CD8-positive, alpha-beta memory T cell (primary cell): ENCODE results near the gene FAM76A. TPM values are rescaled to one million over a fixed set of nuclear protein-coding genes. Genes with fewer than 3 reads are reported as not detected.
"Not testable (repeated sequence)": the region's sequence is repeated elsewhere in the genome, so short reads cannot be mapped to it uniquely, and the experiment has no call there.

Experiments used
- CTCF ChIA-PET: fragments of 350-600 bp; sonication (Branson Sonifier 250); formaldehyde crosslinking; loops from one replicate; lab custom pipeline; 2021; ENCODE audit warnings: antibody characterized with exemption; lab: Charles Lee
- POLR2A ChIA-PET: fragments of 350-600 bp; sonication (Branson Sonifier 250); formaldehyde crosslinking; loops from one replicate; lab custom pipeline; 2021; ENCODE audit warnings: antibody characterized with exemption; lab: Charles Lee
- DNase-seq, 5 donors: peaks; one replicate each; pipeline versions ENCODE4 v3.0.0 to v3.0.0-alpha.2; 2020 to 2022; ENCODE audit warnings: mixed read lengths in 1 of 5
- H3K27ac ChIP-seq: one replicate; pipeline ENCODE4 v1.7.0; 2013; ENCODE audit warnings: low read depth, mild to moderate bottlenecking, low read length, moderate library complexity
- H3K27me3 ChIP-seq: 2 replicates; pipeline ENCODE4 v1.7.0; 2013; ENCODE audit warnings: low read length, mild to moderate bottlenecking; ENCODE audit not compliant: insufficient read depth, poor library complexity, severe bottlenecking
- H3K36me3 ChIP-seq: 2 replicates; pipeline ENCODE4 v1.7.0; 2013; ENCODE audit warnings: mild to moderate bottlenecking, low read length, moderate library complexity; ENCODE audit not compliant: insufficient read depth
- H3K4me1 ChIP-seq: 2 replicates; pipeline ENCODE4 v1.7.0; 2013; ENCODE audit warnings: mild to moderate bottlenecking, low read length, moderate library complexity; ENCODE audit not compliant: insufficient read depth
- H3K4me3 ChIP-seq: 2 replicates; pipeline ENCODE4 v1.7.0; 2013; ENCODE audit warnings: mild to moderate bottlenecking, low read length
- H3K9me3 ChIP-seq: 2 replicates; pipeline ENCODE4 v1.7.0; 2013; ENCODE audit warnings: mild to moderate bottlenecking, low read length
- H3K27ac Mint-ChIP-seq, 8 donors: one replicate each; pipeline ENCODE4 v1.8.0; 2020 to 2021; ENCODE audit warnings: mixed read lengths in 8 of 8, mild to moderate bottlenecking in 6 of 8, inconsistent platforms in 3 of 8, moderate library complexity in 3 of 8
- H3K27me3 Mint-ChIP-seq, 2 donors: one replicate each; pipeline ENCODE4 v1.8.0; 2020 to 2021; ENCODE audit warnings: mixed read lengths in 2 of 2, mild to moderate bottlenecking in 1 of 2, moderate library complexity in 1 of 2
- H3K36me3 Mint-ChIP-seq, 3 donors: one replicate each; pipeline ENCODE4 v1.8.0; 2020 to 2021; ENCODE audit warnings: mixed read lengths in 3 of 3, inconsistent platforms in 1 of 3, mild to moderate bottlenecking in 1 of 3
- H3K4me1 Mint-ChIP-seq, 3 donors: one replicate each; pipeline ENCODE4 v1.8.0; 2020 to 2021; ENCODE audit warnings: mixed read lengths in 3 of 3, inconsistent platforms in 1 of 3, mild to moderate bottlenecking in 1 of 3
- H3K4me3 Mint-ChIP-seq, 7 donors: one replicate each; pipeline ENCODE4 v1.8.0; 2020 to 2021; ENCODE audit warnings: mixed read lengths in 7 of 7, mild to moderate bottlenecking in 6 of 7, moderate library complexity in 4 of 7, inconsistent platforms in 2 of 7
- H3K9me3 Mint-ChIP-seq, 5 donors: one replicate each; pipeline ENCODE4 v1.8.0; 2020 to 2022; ENCODE audit warnings: mixed read lengths in 5 of 5, mild to moderate bottlenecking in 3 of 5, moderate library complexity in 2 of 5, inconsistent platforms in 1 of 5
- polyA plus RNA-seq: library from polyadenylated mRNA; unstranded; fragments of 300-500 nt; fragmentation: Illumina TruSeq; gene quantifications from one replicate; pipeline ENCODE4 v1.2.3, GENCODE V29; 2021
- total RNA-seq, 2 experiments: library from RNA; stranded (reverse); gene quantifications; one replicate each; pipeline ENCODE4 v1.2.3, GENCODE V29; 2021

FAM76A gene
- total and polyA plus RNA-seq, 3 experiments from 2014 or later: 9.2 to 13.7 (median 13.2) TPM

- Histone ChIP-seq H3K36me3 (peaks cover 30% of the 10 kb centered on the region), H3K27ac (no peak overlapping the region), H3K4me3 (no peak overlapping the region), H3K9me3 (no peaks in the 10 kb centered on the region), H3K27me3 (no peaks in the 10 kb centered on the region), H3K4me1 (no peaks in the 10 kb centered on the region)
- Mint-ChIP-seq H3K9me3 (no peaks in the 10 kb centered on the region), H3K36me3 (peaks cover 8 to 72% (median 29%) of the 10 kb centered on the region in 3 donors), H3K4me1 (peaks cover 0 to 4% (median 0%) of the 10 kb centered on the region in 3 donors), H3K4me3 (no peak overlapping the region), H3K27ac (peak overlapping the region in 2 of 8 donors; percentile 4 to 65), H3K27me3 (no peaks in the 10 kb centered on the region)
- CTCF ChIA-PET: no interaction called here
- DNase-seq: no peak
- POLR2A ChIA-PET: no interaction called here
Measured at GRCh38 chr1:27795601-27796000, 69.8 kb downstream of the FAM76A start.

- no peaks in the 10 kb centered on the region for H3K4me1 ChIP-seq
- peaks cover 28% of the 10 kb centered on the region for H3K36me3 ChIP-seq
- Mint-ChIP-seq H3K4me3 (no peak overlapping the region), H3K36me3 (peaks cover 7 to 63% (median 22%) of the 10 kb centered on the region in 3 donors), H3K27me3 (no peaks in the 10 kb centered on the region), H3K27ac (peak overlapping the region in 3 of 8 donors; percentile 36 to 78 (median 72)), H3K9me3 (no peaks in the 10 kb centered on the region), H3K4me1 (peaks cover 0 to 1% (median 0%) of the 10 kb centered on the region in 3 donors)
- ChIA-PET CTCF (no interaction called here), POLR2A (no interaction called here)
- no peak for DNase-seq
- H3K27me3 ChIP-seq: no peaks in the 10 kb centered on the region
- no peaks in the 10 kb centered on the region for H3K9me3 ChIP-seq
- H3K4me3 ChIP-seq: no peak overlapping the region
- H3K27ac ChIP-seq: no peak overlapping the region
Measured at GRCh38 chr1:27804791-27805190, 79.0 kb downstream of the FAM76A start.

- Mint-ChIP-seq H3K27ac (no peak overlapping the region), H3K36me3 (peaks cover 7 to 54% (median 19%) of the 10 kb centered on the region in 3 donors), H3K4me1 (peaks cover 0 to 1% (median 0%) of the 10 kb centered on the region in 3 donors), H3K27me3 (no peaks in the 10 kb centered on the region), H3K9me3 (no peaks in the 10 kb centered on the region), H3K4me3 (no peak overlapping the region)
- H3K4me3 ChIP-seq: no peak overlapping the region
- H3K27me3 ChIP-seq: no peaks in the 10 kb centered on the region
- CTCF ChIA-PET: no interaction called here
- no peaks in the 10 kb centered on the region for H3K9me3 ChIP-seq
- H3K27ac ChIP-seq: no peak overlapping the region
- POLR2A ChIA-PET: no interaction called here
- peaks cover 14% of the 10 kb centered on the region for H3K36me3 ChIP-seq
- H3K4me1 ChIP-seq: no peaks in the 10 kb centered on the region
- DNase-seq: no peak
Measured at GRCh38 chr1:27806758-27807157, 81.0 kb downstream of the FAM76A start.

- Mint-ChIP-seq H3K4me3 (no peak overlapping the region), H3K4me1 (peaks cover 0 to 1% (median 0%) of the 10 kb centered on the region in 3 donors), H3K27me3 (no peaks in the 10 kb centered on the region), H3K36me3 (peaks cover 7 to 53% (median 16%) of the 10 kb centered on the region in 3 donors), H3K27ac (no peak overlapping the region), H3K9me3 (no peaks in the 10 kb centered on the region)
- H3K27ac ChIP-seq: no peak overlapping the region
- no peaks in the 10 kb centered on the region for H3K9me3 ChIP-seq
- peaks cover 8% of the 10 kb centered on the region for H3K36me3 ChIP-seq
- no peaks in the 10 kb centered on the region for H3K4me1 ChIP-seq
- H3K4me3 ChIP-seq: no peak overlapping the region
- H3K27me3 ChIP-seq: no peaks in the 10 kb centered on the region
- ChIA-PET CTCF (no interaction called here), POLR2A (no interaction called here)
- DNase-seq: no peak
Measured at GRCh38 chr1:27807385-27807784, 81.6 kb downstream of the FAM76A start.

- DNase-seq, POLR2A ChIA-PET, H3K27ac ChIP-seq, H3K9me3 Mint-ChIP-seq, H3K4me3 Mint-ChIP-seq, CTCF ChIA-PET, H3K27ac Mint-ChIP-seq, H3K36me3 ChIP-seq, H3K27me3 ChIP-seq, H3K4me1 ChIP-seq, H3K4me3 ChIP-seq, H3K4me1 Mint-ChIP-seq, H3K9me3 ChIP-seq, H3K27me3 Mint-ChIP-seq: not testable (repeated sequence)
- peaks cover 4 to 53% (median 14%) of the 10 kb centered on the region in 3 donors for H3K36me3 Mint-ChIP-seq
Measured at GRCh38 chr1:27808131-27808530, 82.4 kb downstream of the FAM76A start.

- DNase-seq: no peak
- H3K27me3 ChIP-seq: no peaks in the 10 kb centered on the region
- H3K4me3 ChIP-seq: no peak overlapping the region
- peaks cover 0 to 1% (median 0%) of the 10 kb centered on the region in 3 donors for H3K4me1 Mint-ChIP-seq
- H3K4me3 Mint-ChIP-seq: no peak overlapping the region
- ChIA-PET CTCF (no interaction called here), POLR2A (no interaction called here)
- H3K4me1 ChIP-seq: no peaks in the 10 kb centered on the region
- peaks cover 0 to 54% (median 10%) of the 10 kb centered on the region in 3 donors for H3K36me3 Mint-ChIP-seq
- H3K27ac Mint-ChIP-seq: peak overlapping the region in 2 of 8 donors; percentile 42 to 70
- no peak overlapping the region for H3K27ac ChIP-seq
- H3K9me3 Mint-ChIP-seq: no peaks in the 10 kb centered on the region
- no peaks in the 10 kb centered on the region for H3K27me3 Mint-ChIP-seq
- peaks cover 6% of the 10 kb centered on the region for H3K36me3 ChIP-seq
- no peaks in the 10 kb centered on the region for H3K9me3 ChIP-seq
Measured at GRCh38 chr1:27809883-27810282, 84.1 kb downstream of the FAM76A start.

GRCh38 chr1:27811741-27812500, 86.2 kb downstream of the FAM76A start:
- H3K27ac ChIP-seq: no peak overlapping the region
- CTCF ChIA-PET: no interaction called here
- Mint-ChIP-seq H3K9me3 (no peaks in the 10 kb centered on the region), H3K4me1 (peaks cover 0 to 1% (median 0%) of the 10 kb centered on the region in 3 donors), H3K4me3 (no peak overlapping the region), H3K36me3 (peaks cover 0 to 46% (median 9%) of the 10 kb centered on the region in 3 donors), H3K27ac (peak overlapping the region in 2 of 8 donors; percentile 25 to 33), H3K27me3 (no peaks in the 10 kb centered on the region)
- POLR2A ChIA-PET: interaction anchor here (0.7 kb wide), 1 partner anchor 110 kb away, joined by 3 read pairs; no protein-coding TSS in a partner anchor
- H3K27me3 ChIP-seq: no peaks in the 10 kb centered on the region
- H3K36me3 ChIP-seq: peaks cover 13% of the 10 kb centered on the region
- DNase-seq: no peak
- no peaks in the 10 kb centered on the region for H3K9me3 ChIP-seq
- no peaks in the 10 kb centered on the region for H3K4me1 ChIP-seq
- no peak overlapping the region for H3K4me3 ChIP-seq
